Calu3 (cell line): ENCODE data around the gene TTLL10. TPM values are rescaled to one million over a fixed set of nuclear protein-coding genes. Genes with fewer than 3 reads are reported as not detected.
"Not testable (repeated sequence)": the region's sequence is repeated elsewhere in the genome, so short reads cannot be mapped to it uniquely, and the experiment has no call there.

Experiments used
- BruUV-seq: library from RNA; stranded (reverse); fragments of 400-500 nt; replicated peaks from 2 replicates; lab custom pipeline; 2021; lab: Mats Ljungman, UMichigan
- CTCF ChIA-PET: fragments of 300-600 bp; sonication (Branson Sonifier 250); formaldehyde crosslinking; loops from one replicate; lab custom pipeline; 2022; ENCODE audit warnings: antibody characterized with exemption; lab: Charles Lee
- DNase-seq: peaks from one replicate; pipeline ENCODE4 v3.0.0; 2022
- H3K27ac Mint-ChIP-seq: one replicate; pipeline ENCODE4 v1.8.0; 2022; ENCODE audit warnings: mixed read lengths; ENCODE audit not compliant: unreplicated experiment
- H3K27me3 Mint-ChIP-seq: one replicate; pipeline ENCODE4 v1.8.0; 2022; ENCODE audit warnings: mixed read lengths; ENCODE audit not compliant: unreplicated experiment
- H3K36me3 Mint-ChIP-seq: one replicate; pipeline ENCODE4 v1.8.0; 2022; ENCODE audit warnings: mild to moderate bottlenecking, moderate library complexity, mixed read lengths; ENCODE audit not compliant: insufficient read depth, unreplicated experiment
- H3K4me1 Mint-ChIP-seq: one replicate; pipeline ENCODE4 v1.8.0; 2022; ENCODE audit warnings: mild to moderate bottlenecking, low read depth, mixed read lengths; ENCODE audit not compliant: unreplicated experiment
- H3K4me3 Mint-ChIP-seq: one replicate; pipeline ENCODE4 v1.8.0; 2022; ENCODE audit warnings: mild to moderate bottlenecking, low read depth, moderate library complexity, mixed read lengths; ENCODE audit not compliant: unreplicated experiment
- H3K9me3 Mint-ChIP-seq: one replicate; pipeline ENCODE4 v1.8.0; 2022; ENCODE audit warnings: low read depth, mixed read lengths; ENCODE audit not compliant: unreplicated experiment
- intact Hi-C: fragments of 100-400 bp; cut with micrococcal nuclease; formaldehyde crosslinking; loops from one replicate; pipeline ENCODE4 v1.10.0; 2022; ENCODE audit not compliant: unreplicated experiment
- total RNA-seq: library from RNA; stranded (reverse); gene quantifications from 2 replicates; pipeline ENCODE4 v1.2.3, GENCODE V29; 2022
- TF ChIP-seq, protein P1 (sequence below): fragments of 200-600 bp; IDR thresholded peaks from one replicate; pipeline ENCODE4 v1.8.0; 2022; ENCODE audit warnings: antibody characterized with exemption; ENCODE audit not compliant: unreplicated experiment

TTLL10 gene
- total RNA-seq, 1 experiment from 2014 or later = 3.5 TPM

DNA sequence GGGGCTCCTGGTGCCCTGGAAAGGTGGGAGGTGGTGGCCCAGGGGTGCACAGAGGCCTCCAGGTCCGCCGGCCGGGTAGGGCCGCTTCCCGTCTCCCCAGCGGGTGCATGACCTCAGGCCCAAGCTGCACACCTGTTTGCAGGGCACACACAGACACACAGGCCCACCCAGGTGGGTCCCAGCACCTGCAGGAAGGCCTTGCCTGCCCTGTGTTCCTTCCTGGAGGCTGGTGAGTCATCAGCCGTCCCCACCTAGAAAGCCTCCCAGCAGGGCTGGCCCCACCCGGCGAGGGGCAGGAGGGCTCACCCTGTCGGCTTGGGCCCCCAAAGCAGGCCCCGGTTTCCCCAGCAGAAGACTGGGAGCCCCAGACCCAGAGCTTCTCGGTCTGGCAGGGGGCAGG is 23.6 kb upstream of the TTLL10 start:
- DNase-seq = peak; percentile 71
- no TSS peak for BruUV-seq
- no peaks in the 10 kb centered on the region for H3K4me1 Mint-ChIP-seq
- peaks cover 16% of the 10 kb centered on the region for H3K9me3 Mint-ChIP-seq
- intact Hi-C loops = no loop called here
- TF ChIP-seq, protein P1, sequence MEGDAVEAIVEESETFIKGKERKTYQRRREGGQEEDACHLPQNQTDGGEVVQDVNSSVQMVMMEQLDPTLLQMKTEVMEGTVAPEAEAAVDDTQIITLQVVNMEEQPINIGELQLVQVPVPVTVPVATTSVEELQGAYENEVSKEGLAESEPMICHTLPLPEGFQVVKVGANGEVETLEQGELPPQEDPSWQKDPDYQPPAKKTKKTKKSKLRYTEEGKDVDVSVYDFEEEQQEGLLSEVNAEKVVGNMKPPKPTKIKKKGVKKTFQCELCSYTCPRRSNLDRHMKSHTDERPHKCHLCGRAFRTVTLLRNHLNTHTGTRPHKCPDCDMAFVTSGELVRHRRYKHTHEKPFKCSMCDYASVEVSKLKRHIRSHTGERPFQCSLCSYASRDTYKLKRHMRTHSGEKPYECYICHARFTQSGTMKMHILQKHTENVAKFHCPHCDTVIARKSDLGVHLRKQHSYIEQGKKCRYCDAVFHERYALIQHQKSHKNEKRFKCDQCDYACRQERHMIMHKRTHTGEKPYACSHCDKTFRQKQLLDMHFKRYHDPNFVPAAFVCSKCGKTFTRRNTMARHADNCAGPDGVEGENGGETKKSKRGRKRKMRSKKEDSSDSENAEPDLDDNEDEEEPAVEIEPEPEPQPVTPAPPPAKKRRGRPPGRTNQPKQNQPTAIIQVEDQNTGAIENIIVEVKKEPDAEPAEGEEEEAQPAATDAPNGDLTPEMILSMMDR = no peak
- peak overlapping the region; percentile 54 for H3K27ac Mint-ChIP-seq
- no peak overlapping the region for H3K4me3 Mint-ChIP-seq
- CTCF ChIA-PET = no interaction called here
- H3K27me3 Mint-ChIP-seq = no peaks in the 10 kb centered on the region
- peaks cover 29% of the 10 kb centered on the region for H3K36me3 Mint-ChIP-seq

DNA sequence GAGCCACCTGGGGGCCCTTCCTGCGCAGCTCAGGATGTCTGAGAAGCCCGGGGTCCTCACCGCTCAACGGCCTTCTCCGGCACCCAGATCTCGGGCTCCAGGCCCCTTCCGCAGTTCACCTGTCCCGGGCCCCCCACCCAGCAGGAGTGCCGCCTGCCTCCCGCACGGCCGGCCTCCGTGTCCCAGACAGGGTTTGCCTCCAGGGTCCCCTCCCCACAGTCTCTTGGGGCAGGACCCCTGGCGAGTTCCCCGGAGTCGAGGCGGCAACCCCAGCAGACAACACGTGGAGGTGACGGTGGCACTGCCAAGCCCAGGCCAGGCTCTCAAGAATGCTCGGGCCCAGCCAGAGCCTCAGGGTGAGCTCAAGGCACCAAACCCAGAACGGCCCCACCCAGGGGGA is 22.4 kb upstream of the TTLL10 start:
- intact Hi-C loops = no loop called here
- no peaks in the 10 kb centered on the region for H3K4me1 Mint-ChIP-seq
- peaks cover 16% of the 10 kb centered on the region for H3K9me3 Mint-ChIP-seq
- no peak overlapping the region for H3K27ac Mint-ChIP-seq
- no TSS peak for BruUV-seq
- no peak for DNase-seq
- H3K27me3 Mint-ChIP-seq = no peaks in the 10 kb centered on the region
- peaks cover 29% of the 10 kb centered on the region for H3K36me3 Mint-ChIP-seq
- TF ChIP-seq, protein P1 = no peak
- CTCF ChIA-PET = no interaction called here
- no peak overlapping the region for H3K4me3 Mint-ChIP-seq

DNA sequence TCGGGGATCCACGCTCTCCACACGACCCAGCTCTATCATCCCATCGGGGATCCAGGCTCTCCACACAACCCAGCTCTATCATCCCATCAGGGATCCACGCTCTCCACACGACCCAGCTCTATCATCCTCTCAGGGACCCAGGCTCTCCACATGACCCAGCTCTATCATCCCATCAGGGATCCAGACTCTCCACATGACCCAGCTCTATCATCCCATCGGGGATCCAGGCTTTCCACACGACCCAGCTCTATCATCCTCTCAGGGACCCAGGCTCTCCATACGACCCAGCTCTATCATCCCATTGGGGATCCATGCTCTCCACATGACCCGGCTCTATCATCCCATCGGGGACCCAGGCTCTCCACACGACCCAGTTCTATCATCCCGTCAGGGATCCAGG is 21.2 kb upstream of the TTLL10 start:
- H3K27me3 Mint-ChIP-seq, BruUV-seq, DNase-seq, intact Hi-C loops, H3K4me1 Mint-ChIP-seq, CTCF ChIA-PET, H3K4me3 Mint-ChIP-seq: not testable (repeated sequence)
- peak overlapping the region; percentile 76 for H3K27ac Mint-ChIP-seq
- H3K36me3 Mint-ChIP-seq = peaks cover 34% of the 10 kb centered on the region
- H3K9me3 Mint-ChIP-seq = peaks cover 16% of the 10 kb centered on the region

DNA sequence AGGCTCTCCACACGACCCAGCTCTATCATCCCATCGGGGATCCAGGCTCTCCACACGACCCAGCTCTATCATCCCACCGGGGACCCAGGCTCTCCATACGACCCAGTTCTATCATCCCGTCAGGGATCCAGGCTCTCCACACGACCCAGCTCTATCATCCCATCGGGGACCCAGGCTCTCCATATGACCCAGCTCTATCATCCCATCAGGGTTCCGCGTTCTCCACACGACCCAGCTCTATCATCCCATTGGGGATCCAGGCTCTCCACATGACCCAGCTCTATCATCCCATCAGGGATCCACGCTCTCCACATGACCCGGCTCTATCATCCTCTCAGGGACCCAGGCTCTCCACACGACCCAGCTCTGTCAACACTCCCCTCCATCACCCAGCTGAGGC is 20.5 kb upstream of the TTLL10 start:
- CTCF ChIA-PET, H3K4me3 Mint-ChIP-seq, H3K27me3 Mint-ChIP-seq, DNase-seq, intact Hi-C loops, H3K4me1 Mint-ChIP-seq, BruUV-seq: not testable (repeated sequence)
- peaks cover 34% of the 10 kb centered on the region for H3K36me3 Mint-ChIP-seq
- H3K9me3 Mint-ChIP-seq = peaks cover 16% of the 10 kb centered on the region
- peak overlapping the region; percentile 76 for H3K27ac Mint-ChIP-seq

DNA sequence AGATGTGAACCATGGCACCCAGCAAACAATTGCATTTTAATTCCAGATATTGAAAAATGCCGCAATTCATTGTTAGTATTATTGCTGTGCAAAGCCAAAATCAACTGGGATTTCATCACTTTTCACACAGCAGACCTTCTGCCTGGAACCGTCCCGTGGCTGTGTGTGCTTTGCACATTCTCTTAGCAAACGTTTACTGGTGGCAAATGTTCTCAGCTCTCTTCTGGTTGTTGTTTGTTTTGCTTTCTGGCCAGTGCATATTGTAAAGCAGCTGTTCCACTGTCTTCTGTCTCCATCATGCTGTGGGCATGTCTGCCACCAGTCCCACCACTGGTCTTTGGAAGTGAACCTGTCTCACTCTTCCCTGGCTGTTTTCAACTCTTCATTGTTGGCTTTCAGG is 19.8 kb upstream of the TTLL10 start:
- H3K4me3 Mint-ChIP-seq = no peak overlapping the region
- BruUV-seq = no TSS peak
- peaks cover 16% of the 10 kb centered on the region for H3K9me3 Mint-ChIP-seq
- peaks cover 34% of the 10 kb centered on the region for H3K36me3 Mint-ChIP-seq
- H3K27me3 Mint-ChIP-seq = no peaks in the 10 kb centered on the region
- no peak for DNase-seq
- H3K4me1 Mint-ChIP-seq = no peaks in the 10 kb centered on the region
- peak overlapping the region; percentile 76 for H3K27ac Mint-ChIP-seq
- TF ChIP-seq, protein P1 = no peak
- CTCF ChIA-PET = no interaction called here
- intact Hi-C loops = no loop called here
